Urinary bladder (tissue), 4 donors: ENCODE measurements around the gene MAN1A2. TPM values are rescaled to one million over a fixed set of nuclear protein-coding genes. Genes with fewer than 3 reads are reported as not detected.

ENCODE experiments used
- DNase-seq: peaks from one replicate; pipeline ENCODE4 v3.0.0-alpha.2; 2015; ENCODE audit errors: extremely low spot score
- H3K27ac ChIP-seq: one replicate; pipeline ENCODE4 v1.5.1; 2013; ENCODE audit warnings: low read depth, mild to moderate bottlenecking, moderate library complexity
- H3K36me3 ChIP-seq: one replicate; pipeline ENCODE4 v1.6.1; 2013; ENCODE audit warnings: mild to moderate bottlenecking, moderate library complexity; ENCODE audit not compliant: insufficient read depth
- H3K4me1 ChIP-seq: one replicate; pipeline ENCODE4 v1.6.1; 2013; ENCODE audit warnings: mild to moderate bottlenecking, moderate library complexity; ENCODE audit not compliant: insufficient read depth
- H3K4me3 ChIP-seq: one replicate; pipeline ENCODE4 v1.5.1; 2013; ENCODE audit warnings: low read depth, low read length
- WGBS: extraction: QIAGEN DNeasy Blood & Tissue Kit; methylation state at CpG from one replicate; pipeline ENCODE4 v1.1.7; 2013; 5-methylcytosine and 5-hydroxymethylcytosine counted together
- polyA plus RNA-seq: library from polyadenylated mRNA; stranded (reverse); fragments of 200-250 nt; gene quantifications from one replicate; pipeline ENCODE4 v1.2.3, GENCODE V29; 2013
- total RNA-seq: library from RNA; depleted of rRNA; stranded (reverse); fragments of >200 nt; gene quantifications from one replicate; pipeline ENCODE4 v1.2.3, GENCODE V29; 2014
- donor health status: healthy with polysubstance abuse.
- donor health status: healthy.

The MAN1A2 gene
- total and polyA plus RNA-seq, 2 donors: 20.1 to 85.8 TPM

DNA sequence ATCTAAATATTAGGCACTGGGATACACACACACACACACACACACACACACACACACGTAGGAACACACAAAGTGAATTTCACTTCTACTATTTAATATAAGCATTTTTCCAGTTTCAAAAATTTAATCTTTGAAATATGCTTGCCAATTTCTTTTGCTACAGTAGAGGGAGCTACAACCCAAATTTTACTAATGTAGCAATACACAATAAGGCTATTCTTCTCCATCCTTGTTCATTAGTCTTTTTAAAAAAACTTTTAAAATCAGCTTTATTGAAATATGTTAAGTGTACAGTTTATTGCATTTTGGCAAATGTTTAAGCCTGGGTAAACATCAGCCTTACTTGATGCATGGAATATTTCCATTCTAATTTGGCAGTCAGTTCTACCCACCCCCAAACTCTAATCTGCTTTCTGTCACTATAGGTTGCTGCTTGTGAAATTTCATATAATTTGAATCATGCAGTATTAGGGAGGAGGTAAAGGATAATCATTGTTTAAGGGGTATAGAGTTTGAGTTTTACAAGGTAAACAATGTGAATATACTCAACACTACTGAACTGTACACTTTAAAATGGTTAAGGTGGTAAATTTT is 145.6 kb downstream of the MAN1A2 start:
- H3K36me3 ChIP-seq: no peaks in the 10 kb centered on the region
- no peak overlapping the region for H3K27ac ChIP-seq
- WGBS: 4% methylated on average over 1 of the region's 1 CpG
- H3K4me1 ChIP-seq: no peaks in the 10 kb centered on the region
- no peak overlapping the region for H3K4me3 ChIP-seq
- DNase-seq: peak; percentile 7

DNA sequence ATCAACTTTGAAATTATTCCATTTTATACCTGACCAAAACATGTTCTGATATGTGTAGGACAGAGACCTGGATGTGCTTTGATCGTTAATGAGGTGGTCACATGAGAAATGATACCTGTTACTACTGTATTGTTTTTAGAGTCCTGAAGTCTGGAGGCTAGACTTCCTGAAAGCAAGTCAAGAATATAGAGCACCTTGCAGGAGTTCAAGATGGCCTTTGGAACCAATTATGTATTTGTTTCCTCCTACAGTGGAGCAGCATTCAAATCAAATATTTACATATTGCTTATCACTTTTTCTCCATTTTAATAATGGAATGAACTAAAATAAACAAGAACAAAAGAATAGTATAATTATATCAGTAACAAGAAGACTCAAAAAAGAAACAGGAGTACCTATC is 155.9 kb downstream of the MAN1A2 start:
- H3K4me1 ChIP-seq: no peaks in the 10 kb centered on the region
- no peak for DNase-seq
- H3K36me3 ChIP-seq: no peaks in the 10 kb centered on the region
- H3K27ac ChIP-seq: no peak overlapping the region
- H3K4me3 ChIP-seq: no peak overlapping the region
- 94% methylated on average over 1 of the region's 1 CpG for whole genome bisulfite sequencing

DNA sequence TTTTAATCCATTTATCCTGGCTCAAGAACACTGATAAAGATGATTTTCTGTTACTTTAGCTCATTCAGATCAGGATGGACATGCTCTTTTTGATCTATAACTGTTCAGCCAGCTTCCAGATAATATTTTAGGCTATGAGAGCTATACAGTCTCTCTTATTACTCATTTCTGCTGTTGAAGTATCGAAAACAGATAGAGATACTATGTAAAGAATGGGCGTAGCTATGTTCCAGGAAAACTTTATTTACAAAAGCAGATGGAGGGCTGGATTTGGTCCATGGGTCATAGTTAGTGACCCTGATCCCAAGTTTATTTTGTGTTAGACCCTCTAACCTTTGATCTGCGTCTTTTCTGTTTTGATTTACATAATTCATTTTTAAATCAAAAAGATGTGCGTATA is 159.8 kb downstream of the MAN1A2 start:
- no peak for DNase-seq
- H3K36me3 ChIP-seq: no peaks in the 10 kb centered on the region
- H3K4me1 ChIP-seq: no peaks in the 10 kb centered on the region
- WGBS: 58% methylated on average over 4 of the region's 4 CpGs
- no peak overlapping the region for H3K27ac ChIP-seq
- no peak overlapping the region for H3K4me3 ChIP-seq

DNA sequence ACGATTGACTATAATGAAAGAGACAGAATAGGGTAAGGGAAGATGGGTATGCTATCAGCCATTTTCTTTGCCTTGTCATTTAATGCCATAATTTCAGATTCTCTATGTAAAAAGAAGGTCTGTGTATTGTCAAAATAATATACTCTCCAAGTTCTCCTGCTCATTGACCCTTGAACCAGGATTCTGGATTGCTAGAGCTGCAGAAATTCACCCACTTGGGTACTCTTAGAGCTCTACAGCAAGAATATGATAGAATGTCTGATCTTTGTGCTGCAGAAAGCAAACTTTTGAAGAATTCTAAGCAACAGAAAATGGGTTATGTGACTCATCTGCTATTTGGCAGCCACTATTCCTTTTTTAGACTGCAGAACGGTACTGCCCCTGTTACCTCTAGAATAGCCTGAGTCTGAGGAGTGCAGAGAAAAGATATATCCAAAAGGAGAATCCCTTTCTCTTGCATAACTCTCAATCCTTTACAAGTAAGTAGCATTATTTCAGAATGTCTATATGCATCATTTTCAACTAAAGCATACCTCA is 160.4 kb downstream of the MAN1A2 start:
- no peak for DNase-seq

DNA sequence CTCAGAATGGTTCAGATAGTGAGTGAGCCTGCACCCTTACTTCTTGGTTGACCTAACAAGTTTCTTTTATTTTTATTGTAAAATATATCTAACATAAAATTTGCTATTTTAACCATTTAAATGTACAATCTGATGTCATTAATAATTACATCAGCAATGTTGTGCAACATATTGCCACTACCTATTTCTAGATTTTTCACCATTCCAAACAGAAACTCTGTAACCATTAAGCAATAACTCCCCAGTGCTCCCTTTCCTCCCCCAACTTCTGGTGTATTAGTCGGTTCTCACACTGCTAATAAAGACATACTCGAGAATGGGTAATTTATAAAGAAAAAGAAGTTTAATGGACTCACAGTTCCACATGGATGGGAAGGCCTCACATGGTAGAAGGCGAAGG is 162.4 kb downstream of the MAN1A2 start:
- DNase-seq: no peak
- H3K4me1 ChIP-seq: no peaks in the 10 kb centered on the region
- no peak overlapping the region for H3K4me3 ChIP-seq
- no peak overlapping the region for H3K27ac ChIP-seq
- WGBS: 98% methylated on average over 3 of the region's 3 CpGs
- H3K36me3 ChIP-seq: no peaks in the 10 kb centered on the region

More for the DNA sequence above, 160.4 kb downstream of the MAN1A2 start:
- Histone ChIP-seq H3K36me3 (no peaks in the 10 kb centered on the region), H3K4me1 (no peaks in the 10 kb centered on the region), H3K4me3 (no peak overlapping the region), H3K27ac (no peak overlapping the region)
- WGBS: 36% methylated on average over 2 of the region's 2 CpGs

DNA sequence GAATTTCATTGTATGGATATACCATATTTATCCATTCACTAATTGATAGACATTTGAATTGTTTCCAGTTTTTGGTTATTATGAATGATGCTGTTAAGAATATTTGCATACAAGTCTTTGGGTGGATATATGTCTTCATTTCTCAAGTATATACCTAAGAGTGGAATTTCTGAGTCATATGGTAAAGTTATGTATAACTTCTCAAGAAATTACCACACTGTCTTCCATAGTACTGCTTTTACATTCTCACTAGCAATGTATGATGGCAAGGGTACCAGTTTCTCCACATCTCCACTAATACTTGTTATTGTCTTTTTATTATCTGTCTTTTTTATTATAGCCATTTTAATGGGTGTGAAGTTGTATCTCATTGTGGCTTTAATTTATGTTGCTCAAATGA is 164.0 kb downstream of the MAN1A2 start:
- H3K4me1 ChIP-seq: no peaks in the 10 kb centered on the region
- no peak for DNase-seq
- H3K36me3 ChIP-seq: no peaks in the 10 kb centered on the region
- no peak overlapping the region for H3K4me3 ChIP-seq
- H3K27ac ChIP-seq: no peak overlapping the region

DNA sequence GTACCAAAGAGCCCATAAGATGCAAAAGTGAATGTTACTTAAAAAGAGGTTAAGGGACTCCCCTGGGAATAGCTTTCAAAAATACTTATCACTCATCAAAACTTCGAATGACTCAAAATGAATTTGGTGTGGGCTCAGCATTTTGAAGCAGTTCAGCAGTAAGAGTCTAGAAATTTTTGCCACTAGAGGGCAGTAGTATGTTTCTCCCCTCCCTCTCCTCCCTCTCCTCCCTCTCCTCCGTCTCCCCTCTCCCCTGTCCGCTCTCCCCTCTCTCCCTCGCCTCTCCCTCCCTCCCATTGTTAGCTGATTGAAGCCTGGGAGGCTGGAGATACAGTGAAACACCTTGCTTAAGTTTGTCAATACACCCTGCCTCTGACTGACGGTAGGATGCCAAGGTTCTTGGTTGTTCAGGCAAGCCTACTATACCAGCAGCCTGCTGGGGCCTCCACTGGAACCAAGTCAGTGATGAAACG is 167.8 kb downstream of the MAN1A2 start:
- H3K27ac ChIP-seq: no peak overlapping the region
- H3K4me1 ChIP-seq: no peaks in the 10 kb centered on the region
- no peaks in the 10 kb centered on the region for H3K36me3 ChIP-seq
- WGBS: 13% methylated on average over 6 of the region's 6 CpGs
- DNase-seq: peak; percentile 21
- H3K4me3 ChIP-seq: no peak overlapping the region

DNA sequence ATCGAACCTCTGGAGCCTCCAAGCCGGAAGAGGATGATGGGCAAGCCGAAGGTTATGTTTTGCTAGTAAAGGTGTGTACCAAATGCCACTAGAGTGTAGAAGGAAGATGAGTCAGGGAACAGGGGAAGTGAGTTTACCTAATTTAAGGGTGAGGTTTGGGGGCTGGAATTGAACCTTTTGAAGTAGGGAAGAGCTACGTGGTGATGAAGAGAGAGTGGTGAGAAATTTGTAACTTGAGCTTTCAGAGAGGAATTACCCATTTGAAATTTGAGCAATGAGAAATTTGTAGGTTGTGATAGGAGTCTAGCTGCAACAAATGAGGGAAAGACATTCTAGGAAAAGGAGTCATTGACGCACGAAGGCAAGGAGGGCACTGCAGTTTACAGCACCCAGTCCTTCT is 168.6 kb downstream of the MAN1A2 start:
- Histone ChIP-seq H3K4me1 (no peaks in the 10 kb centered on the region), H3K4me3 (no peak overlapping the region), H3K27ac (no peak overlapping the region), H3K36me3 (no peaks in the 10 kb centered on the region)
- 82% methylated on average over 6 of the region's 6 CpGs for WGBS
- no peak for DNase-seq

DNA sequence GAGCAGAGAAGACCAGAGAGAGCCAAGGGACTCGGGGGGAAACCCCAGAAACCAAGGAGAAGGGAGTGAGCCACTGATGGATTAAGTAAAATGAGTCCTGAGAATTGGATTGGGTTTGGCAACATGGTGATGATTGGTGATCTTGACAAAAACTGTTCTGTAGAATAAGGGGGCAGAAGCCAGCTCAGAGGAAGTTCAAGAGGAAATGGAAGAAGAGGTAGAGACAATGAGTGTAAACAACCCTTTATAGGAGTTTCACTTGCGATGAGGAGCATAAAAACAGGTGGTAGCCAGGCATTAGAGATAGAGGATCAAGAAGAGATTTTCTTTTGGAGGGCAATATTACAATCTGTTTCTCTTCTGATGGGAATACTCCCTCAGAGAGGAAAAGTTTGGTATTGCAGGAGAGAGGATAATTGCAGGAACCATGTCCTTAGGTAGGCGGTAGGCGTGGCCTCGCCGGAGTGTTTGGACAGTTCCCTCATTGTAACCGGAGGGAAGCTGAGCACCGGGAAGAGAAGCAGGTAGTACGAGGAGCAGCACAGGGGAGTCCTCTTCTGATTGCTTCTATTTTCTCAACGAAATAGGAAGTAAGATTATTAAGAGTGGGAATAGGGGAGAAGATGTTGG is 170.2 kb downstream of the MAN1A2 start:
- no peak for DNase-seq
- Histone ChIP-seq H3K4me3 (no peak overlapping the region), H3K4me1 (no peaks in the 10 kb centered on the region), H3K36me3 (no peaks in the 10 kb centered on the region), H3K27ac (no peak overlapping the region)
- 55% methylated on average over 10 of the region's 10 CpGs for WGBS

DNA sequence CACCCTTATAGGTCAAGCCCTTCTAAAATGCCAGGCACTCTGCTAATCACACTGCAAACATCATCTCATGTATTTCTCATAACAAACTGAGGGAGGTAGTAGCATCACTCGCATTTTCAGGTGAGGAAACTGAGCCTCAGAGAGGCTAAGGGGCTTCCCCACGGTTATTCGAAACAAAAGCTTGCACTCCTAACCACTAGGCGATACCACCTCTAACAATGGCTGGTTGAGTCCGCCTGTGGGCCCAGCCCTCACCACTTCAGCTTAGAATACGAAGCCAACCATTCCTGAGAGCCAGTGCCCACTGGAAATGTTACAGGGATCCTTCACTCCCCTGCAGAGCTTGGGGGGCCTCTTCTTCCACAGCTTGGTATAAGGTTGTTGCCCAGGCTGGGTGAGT is 173.3 kb downstream of the MAN1A2 start:
- no peak for DNase-seq
- Histone ChIP-seq H3K4me1 (no peaks in the 10 kb centered on the region), H3K27ac (no peak overlapping the region), H3K4me3 (no peak overlapping the region), H3K36me3 (no peaks in the 10 kb centered on the region)
- 97% methylated on average over 6 of the region's 6 CpGs for WGBS

DNA sequence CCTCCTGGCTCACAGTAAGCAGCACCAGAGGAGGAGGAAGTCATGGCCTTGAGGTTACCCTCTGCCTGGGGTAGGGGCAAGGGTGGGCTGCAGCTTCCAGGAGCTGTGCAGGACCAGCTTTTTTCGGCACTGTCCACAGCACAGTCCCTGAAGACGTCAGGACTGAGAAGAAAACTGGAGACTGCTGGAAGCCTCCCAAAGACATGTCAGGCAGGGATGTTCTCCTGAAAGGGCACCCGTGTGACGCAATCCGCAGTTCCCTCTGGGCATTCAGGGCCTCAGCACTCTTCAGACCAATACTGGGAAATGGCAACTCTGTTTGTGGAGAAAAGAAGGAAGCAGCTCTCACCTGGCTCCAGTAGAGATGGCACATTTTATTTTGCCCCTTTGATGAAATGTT is 173.8 kb downstream of the MAN1A2 start:
- H3K27ac ChIP-seq: no peak overlapping the region
- DNase-seq: no peak

DNA sequence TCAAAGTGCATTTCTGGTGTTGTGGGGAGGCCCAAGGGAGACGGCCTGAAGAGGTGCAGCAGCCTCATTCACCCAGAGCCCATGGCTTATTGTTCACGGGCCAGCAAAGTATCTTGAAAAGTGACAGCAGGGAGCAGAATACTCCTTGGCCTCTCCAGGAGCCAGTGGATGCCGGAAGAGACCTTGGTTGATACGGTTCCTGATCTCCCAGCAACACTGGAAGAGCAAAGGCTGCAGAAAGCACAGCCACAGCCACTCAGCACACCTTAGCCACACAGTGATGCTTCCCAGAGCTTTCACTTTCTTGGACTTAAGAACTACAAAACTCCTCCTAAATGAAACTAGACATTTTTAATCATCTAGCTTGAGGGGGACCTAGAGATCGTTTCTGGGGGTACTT is 174.3 kb downstream of the MAN1A2 start:
- no peak overlapping the region for H3K4me3 ChIP-seq
- H3K27ac ChIP-seq: no peak overlapping the region
- WGBS: 80% methylated on average over 5 of the region's 5 CpGs
- no peaks in the 10 kb centered on the region for H3K4me1 ChIP-seq
- no peak for DNase-seq
- H3K36me3 ChIP-seq: no peaks in the 10 kb centered on the region

More for the DNA sequence above, 173.8 kb downstream of the MAN1A2 start:
- no peaks in the 10 kb centered on the region for H3K4me1 ChIP-seq
- WGBS: 66% methylated on average over 5 of the region's 5 CpGs
- no peak overlapping the region for H3K4me3 ChIP-seq
- no peaks in the 10 kb centered on the region for H3K36me3 ChIP-seq

DNA sequence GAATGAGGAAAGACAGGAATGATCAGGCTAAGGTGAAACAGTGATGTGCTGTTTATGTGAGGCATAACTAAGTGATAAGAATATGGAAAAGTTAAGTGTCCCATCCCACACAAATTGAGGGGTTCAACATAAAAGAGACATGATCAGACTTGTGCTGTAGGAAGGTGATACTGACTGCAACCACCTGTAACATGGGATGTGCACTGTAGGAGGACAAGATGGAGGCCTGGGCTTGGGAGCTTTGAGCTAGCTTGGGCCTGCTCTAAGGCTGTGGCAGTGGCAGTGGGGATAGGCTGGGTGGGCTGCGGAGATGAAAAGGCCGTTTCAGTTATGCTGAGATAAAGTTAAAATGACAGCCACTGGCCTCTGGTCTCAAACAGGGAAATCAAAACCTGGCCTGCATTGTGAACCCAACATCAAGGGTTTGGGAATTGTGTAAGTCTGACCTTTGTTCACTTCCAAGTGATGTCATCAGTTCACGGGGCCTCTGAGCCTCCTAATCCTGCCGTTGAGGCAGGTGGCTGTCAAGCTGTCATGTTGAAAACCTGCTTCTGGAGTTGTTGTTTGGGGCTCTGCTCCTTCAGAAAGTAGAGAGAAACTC is 177.4 kb downstream of the MAN1A2 start:
- H3K4me1 ChIP-seq: no peaks in the 10 kb centered on the region
- no peaks in the 10 kb centered on the region for H3K36me3 ChIP-seq
- no peak overlapping the region for H3K4me3 ChIP-seq
- no peak overlapping the region for H3K27ac ChIP-seq
- DNase-seq: no peak
- 54% methylated on average over 4 of the region's 4 CpGs for WGBS

DNA sequence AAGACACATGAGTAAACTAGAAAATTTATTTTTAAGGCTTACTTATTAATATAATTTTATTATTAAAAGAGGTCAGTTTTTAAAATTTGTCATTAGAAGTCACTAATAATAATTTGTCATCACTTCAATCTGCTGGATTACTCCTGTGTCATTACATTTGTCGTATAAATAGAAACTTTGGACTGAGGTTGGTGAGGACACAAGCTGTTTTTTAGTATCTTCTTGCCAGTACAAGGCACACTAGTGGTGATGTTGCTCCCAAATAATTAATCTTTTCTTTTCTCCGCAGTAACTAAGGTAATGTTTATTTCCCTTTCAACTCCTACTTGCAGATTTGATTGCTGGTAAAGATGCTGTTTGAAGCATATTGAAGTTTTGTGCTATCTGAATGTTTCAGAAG is 179.2 kb downstream of the MAN1A2 start:
- Histone ChIP-seq H3K27ac (no peak overlapping the region), H3K36me3 (no peaks in the 10 kb centered on the region), H3K4me3 (no peak overlapping the region), H3K4me1 (no peaks in the 10 kb centered on the region)
- no peak for DNase-seq
- 88% methylated on average over 2 of the region's 2 CpGs for WGBS
